GM19438 (cell line): ENCODE results near the gene GP1BB.
A peak's percentile ranks its signal among the peaks of the same experiment; 100 is the strongest.

ENCODE experiments used
- ATAC-seq: cut with Tn5 transposase; IDR thresholded peaks from one replicate; pipeline ENCODE4 v1.9.1; 2021; ENCODE audit warnings: low read depth; ENCODE audit not compliant: unreplicated experiment

GP1BB gene

DNA sequence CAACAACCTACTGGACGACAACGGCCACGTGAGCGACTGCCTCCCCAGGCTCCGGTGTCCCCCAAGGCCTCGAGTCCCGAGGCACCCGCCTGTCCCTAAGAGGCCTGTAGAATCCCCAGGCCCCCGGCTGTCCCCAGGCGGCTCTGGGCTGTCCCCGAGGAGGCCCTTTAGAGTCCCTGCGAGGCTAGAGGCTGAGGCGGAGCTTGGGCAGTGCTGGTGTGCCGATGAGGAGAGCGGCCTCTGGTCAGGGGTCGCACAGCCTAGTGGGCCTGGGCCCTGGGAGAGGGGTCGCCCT is 40.9 kb downstream of the GP1BB start:
- no peak for ATAC-seq

DNA sequence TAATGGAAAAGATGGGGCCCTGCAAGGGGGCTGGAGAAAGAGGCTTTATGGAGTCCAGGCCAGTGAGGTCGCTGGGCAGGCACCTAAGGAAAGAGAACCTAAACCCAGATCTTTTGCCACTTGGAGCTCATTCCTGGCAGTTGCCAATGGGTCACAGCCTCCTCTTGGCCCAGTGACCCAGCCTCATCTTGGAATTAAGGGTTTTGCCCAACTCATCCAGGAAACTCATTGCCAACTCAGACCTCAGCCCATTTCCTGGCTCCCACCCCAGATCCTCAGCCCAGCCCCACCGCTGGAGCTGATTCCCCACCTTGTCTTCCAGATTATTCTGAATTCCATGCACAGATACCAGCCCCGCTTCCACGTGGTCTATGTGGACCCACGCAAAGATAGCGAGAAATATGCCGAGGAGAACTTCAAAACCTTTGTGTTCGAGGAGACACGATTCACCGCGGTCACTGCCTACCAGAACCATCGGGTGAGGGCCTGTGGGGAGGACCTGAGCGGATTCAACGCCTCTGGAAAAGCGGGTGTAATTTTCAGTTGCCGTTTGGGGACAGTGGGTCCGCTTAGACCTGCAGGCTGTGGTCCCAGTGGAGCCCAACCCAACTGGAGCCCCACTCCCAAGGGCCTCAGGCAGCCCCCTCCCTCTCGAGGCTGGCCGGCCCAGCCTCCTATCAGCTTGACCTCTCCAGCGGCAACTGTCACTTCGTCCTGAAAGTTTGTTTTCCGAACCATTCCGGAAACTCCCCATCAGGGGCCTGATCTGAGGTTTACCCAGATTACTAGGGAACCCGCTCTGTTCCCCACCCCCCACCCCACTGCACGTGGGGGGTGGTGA is 41.5 kb downstream of the GP1BB start:
- ATAC-seq = no peak

DNA sequence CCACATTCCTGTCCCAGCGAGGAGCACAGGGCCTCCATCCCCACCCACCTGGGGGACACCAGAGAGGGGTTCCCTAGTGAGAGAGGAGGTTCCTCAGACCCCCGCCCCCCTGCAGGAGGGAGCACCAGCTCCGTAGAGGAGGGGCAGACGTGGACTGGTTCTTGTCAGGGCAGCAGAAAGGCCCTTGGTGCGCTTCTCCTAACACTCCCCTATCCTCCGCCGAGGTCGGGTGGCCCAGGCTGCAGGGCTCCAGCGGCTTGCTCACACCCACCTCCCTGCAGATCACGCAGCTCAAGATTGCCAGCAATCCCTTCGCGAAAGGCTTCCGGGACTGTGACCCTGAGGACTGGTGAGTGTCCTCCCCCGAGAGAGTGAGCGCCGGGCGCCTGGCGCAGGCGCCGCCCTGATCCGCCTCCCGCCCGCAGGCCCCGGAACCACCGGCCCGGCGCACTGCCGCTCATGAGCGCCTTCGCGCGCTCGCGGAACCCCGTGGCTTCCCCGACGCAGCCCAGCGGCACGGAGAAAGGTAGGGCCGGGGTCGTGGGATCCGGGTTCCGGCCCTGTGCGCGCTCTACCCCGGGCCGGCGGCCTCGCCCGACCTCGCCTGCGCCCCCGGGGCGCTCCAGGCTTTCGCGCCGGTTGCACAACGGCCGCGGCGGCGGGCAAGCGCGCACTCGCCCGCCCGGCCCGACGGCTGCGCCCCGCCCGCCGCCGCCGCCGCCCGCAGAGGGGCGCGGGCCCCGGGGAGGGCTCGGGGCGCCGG is 42.3 kb downstream of the GP1BB start:
- no peak for ATAC-seq

GRCh38 chr22:19766240-19766510 is 42.8 kb downstream of the GP1BB start:
- no peak for ATAC-seq

DNA sequence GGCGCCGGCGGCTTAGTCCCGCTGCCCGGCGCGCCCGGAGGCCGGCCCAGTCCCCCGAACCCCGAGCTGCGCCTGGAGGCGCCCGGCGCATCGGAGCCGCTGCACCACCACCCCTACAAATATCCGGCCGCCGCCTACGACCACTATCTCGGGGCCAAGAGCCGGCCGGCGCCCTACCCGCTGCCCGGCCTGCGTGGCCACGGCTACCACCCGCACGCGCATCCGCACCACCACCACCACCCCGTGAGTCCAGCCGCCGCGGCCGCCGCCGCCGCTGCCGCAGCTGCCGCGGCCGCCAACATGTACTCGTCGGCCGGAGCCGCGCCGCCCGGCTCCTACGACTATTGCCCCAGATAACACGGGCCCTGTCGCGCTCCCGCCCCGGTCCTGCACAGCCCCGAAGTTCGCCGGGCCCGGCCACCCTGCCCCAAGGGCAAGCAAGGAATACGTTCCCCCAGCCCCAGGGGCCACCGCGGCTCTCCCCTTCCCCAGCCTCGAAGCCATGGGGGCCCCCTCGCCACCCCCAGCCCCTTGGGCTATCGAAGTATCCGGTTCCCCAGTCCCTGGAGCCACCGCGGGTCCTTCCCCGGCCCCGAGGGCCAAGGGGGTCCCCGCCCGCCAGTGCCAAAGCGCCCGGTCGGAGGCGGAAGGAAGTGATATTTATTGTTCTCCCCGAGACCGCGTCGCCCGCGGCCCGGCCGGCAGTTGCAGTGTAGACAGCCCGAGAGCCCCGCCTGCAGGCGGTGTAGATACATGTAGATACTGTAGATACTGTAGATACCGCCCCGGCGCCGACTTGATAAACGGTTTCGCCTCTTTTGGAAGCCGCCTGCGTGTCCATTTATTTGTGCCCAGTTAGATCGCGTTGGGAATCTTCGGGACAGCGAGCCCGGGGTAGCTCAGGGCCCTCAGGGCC is 43.4 kb downstream of the GP1BB start:
- no peak for ATAC-seq

GRCh38 chr22:19767427-19768341 is 44.3 kb downstream of the GP1BB start:
- ATAC-seq = no peak

- ATAC-seq = no peak
These were observed 46.0 kb downstream of the GP1BB start for GRCh38 chr22:19769393-19769715.

DNA sequence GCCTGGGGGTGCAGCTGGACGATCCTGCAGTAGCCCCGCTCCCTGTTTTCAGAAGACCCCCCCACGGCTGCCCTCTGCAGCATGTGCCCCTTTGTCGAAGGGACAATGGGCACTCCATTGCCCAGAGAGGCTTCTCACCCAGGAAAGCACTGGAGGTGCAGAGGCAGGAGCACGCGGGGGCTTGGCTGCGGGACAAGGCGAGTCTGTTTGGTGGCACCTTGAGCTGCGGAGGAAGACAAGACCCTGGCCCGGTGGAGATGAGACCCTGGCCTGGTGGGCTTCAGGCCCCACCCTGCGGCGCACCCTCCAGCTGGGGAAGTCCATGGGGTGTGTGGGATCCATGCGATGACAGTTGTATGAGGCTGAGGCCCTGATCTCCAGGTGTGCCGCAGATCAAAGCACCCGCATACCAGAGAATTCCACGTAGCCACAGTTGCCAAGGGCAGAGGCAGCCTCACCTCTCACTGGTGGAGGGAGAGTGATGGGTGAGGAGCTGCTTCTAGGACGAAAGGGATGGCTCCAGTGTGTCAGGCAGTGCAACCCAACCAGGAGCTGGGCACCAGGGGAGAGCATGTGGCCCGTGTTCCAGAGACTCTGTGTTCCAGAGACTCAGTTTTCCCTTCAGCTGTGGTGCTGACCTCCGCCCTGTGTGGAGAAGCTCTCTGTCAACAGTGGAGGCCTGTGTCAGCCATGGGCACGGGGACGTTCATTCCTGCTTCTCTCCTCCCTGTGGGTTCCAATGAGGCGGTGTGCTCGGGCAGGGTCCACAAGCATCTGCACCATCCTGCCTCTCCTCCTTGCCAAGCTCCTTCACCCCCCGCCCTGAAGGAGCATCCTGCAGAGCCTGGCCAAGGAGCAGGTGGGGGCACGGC is 47.2 kb downstream of the GP1BB start:
- no peak for ATAC-seq

- ATAC-seq = no peak
These were observed 49.0 kb downstream of the GP1BB start for GRCh38 chr22:19772422-19772672.

DNA sequence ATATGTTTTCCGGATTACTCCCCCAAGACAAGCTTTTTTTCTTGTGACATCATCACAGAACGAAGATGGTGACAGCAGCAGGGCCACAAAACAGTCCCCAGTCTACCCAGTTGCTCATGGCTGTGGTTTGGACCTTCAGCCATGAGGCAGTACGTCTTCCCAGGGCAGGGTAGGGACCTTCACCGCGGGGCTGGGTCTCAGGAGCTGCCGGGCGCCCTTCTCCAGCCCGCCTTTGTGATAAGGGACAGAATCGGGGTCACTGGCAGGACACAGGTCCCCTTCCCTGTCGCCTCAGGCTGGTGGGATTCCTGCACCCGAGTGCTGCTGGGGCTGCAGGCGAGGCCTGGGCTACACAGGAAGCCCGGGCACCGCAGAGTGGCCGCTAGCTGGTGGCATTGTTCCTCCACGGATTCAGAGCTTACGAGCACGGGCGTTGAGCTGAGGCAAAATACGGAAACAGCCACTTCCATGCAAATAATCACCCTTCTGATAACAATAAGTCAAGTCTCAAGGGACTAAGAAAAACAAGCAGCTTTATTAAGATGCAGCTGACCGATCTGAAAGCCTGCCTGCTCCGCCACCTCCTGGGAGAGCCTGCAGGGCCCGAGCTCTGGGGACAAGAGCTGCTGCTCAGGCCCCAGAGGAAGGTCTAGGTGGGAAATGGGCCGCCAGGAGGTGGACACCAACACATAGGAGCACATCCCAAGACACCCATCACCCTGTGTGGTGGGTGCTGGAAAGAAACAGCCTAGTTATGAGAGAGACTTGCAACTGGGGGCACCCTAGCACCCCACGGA is 49.5 kb downstream of the GP1BB start:
- peak; percentile 84 for ATAC-seq

- no peak for ATAC-seq
These were observed 50.2 kb downstream of the GP1BB start for GRCh38 chr22:19773470-19774040.
